ENCODE measurements around the gene NSD1. TPM values are rescaled to one million over a fixed set of nuclear protein-coding genes. Genes with fewer than 3 reads are reported as not detected.

The NSD1 gene
- total RNA-seq, 1 experiment from 2014 or later: 62.2 TPM

- ChIA-PET POLR2A (ENCODE audit: unreplicated experiment) (no interaction called here), CTCF (interaction anchor here (1.6 kb wide), 1 partner anchor 91 kb away, joined by 3 read pairs; no protein-coding TSS in a partner anchor)
- H3K4me2 ChIP-seq: peak overlapping the region; percentile 89; the same call in 1 of the 2 replicates
- no peak overlapping the region for H3K4me3 ChIP-seq
- no peaks in the 10 kb centered on the region for H3K9me2 ChIP-seq (ENCODE audit: insufficient read depth)
- H3K27ac ChIP-seq: no peak overlapping the region
- H3K79me2 ChIP-seq (ENCODE audit: low read depth): no peaks in the 10 kb centered on the region
- no peak for DNase-seq
- no TSS peak for BruUV-seq (replicated peaks)
- intact Hi-C loops (cut with micrococcal nuclease; ENCODE audit: unreplicated experiment): no loop called here
- peaks cover 17% of the 10 kb centered on the region; the same call in 1 of the 2 replicates for H4K20me1 ChIP-seq (ENCODE audit: insufficient read depth)
- H3K36me3 ChIP-seq (ENCODE audit: low read depth): no peaks in the 10 kb centered on the region
- peaks cover 34% of the 10 kb centered on the region; the same call in 1 of the 2 replicates for H3F3A ChIP-seq (ENCODE audit: insufficient read depth, low read depth)
- no peak overlapping the region for H2AFZ ChIP-seq
- no peaks in the 10 kb centered on the region for H3K9me3 ChIP-seq (ENCODE audit: insufficient read depth, low read depth)
- peaks cover 10% of the 10 kb centered on the region; the same call in 1 of the 2 replicates for H3K4me1 ChIP-seq (replicated peaks; ENCODE audit: insufficient read depth)
- TF ChIP-seq EZH2 (IDR thresholded peaks at IDR 0.05; ENCODE audit: low read depth): no peak
- TF ChIP-seq CTCF (conservative IDR thresholded peaks at IDR 0.05): no peak
- H3K27me3 ChIP-seq (ENCODE audit: insufficient read depth, low read depth): no peaks in the 10 kb centered on the region
These were observed 180.1 kb downstream of the NSD1 start for GRCh38 chr5:177313561-177314259.

- H3K27ac ChIP-seq: no peak overlapping the region
- H3F3A ChIP-seq (ENCODE audit: insufficient read depth, low read depth): peaks cover 33% of the 10 kb centered on the region; the same call in 1 of the 2 replicates
- no peak overlapping the region for H2AFZ ChIP-seq
- H3K9me2 ChIP-seq (ENCODE audit: insufficient read depth): no peaks in the 10 kb centered on the region
- TF ChIP-seq EZH2 (IDR thresholded peaks at IDR 0.05; ENCODE audit: low read depth): no peak
- TF ChIP-seq CTCF (conservative IDR thresholded peaks at IDR 0.05): no peak
- peaks cover 10% of the 10 kb centered on the region; the same call in 1 of the 2 replicates for H3K4me1 ChIP-seq (replicated peaks; ENCODE audit: insufficient read depth)
- H3K79me2 ChIP-seq (ENCODE audit: low read depth): no peaks in the 10 kb centered on the region
- CTCF ChIA-PET: no interaction called here
- H3K9me3 ChIP-seq (ENCODE audit: insufficient read depth, low read depth): no peaks in the 10 kb centered on the region
- POLR2A ChIA-PET (ENCODE audit: unreplicated experiment): no interaction called here
- H3K4me3 ChIP-seq: no peak overlapping the region
- H3K27me3 ChIP-seq (ENCODE audit: insufficient read depth, low read depth): no peaks in the 10 kb centered on the region
- BruUV-seq (replicated peaks): no TSS peak
- intact Hi-C loops (cut with micrococcal nuclease; ENCODE audit: unreplicated experiment): no loop called here
- H4K20me1 ChIP-seq (ENCODE audit: insufficient read depth): peaks cover 17% of the 10 kb centered on the region; the same call in 1 of the 2 replicates
- DNase-seq: no peak
- H3K36me3 ChIP-seq (ENCODE audit: low read depth): no peaks in the 10 kb centered on the region
- no peak overlapping the region for H3K4me2 ChIP-seq
These were observed 181.1 kb downstream of the NSD1 start for GRCh38 chr5:177314376-177315342.

DNA sequence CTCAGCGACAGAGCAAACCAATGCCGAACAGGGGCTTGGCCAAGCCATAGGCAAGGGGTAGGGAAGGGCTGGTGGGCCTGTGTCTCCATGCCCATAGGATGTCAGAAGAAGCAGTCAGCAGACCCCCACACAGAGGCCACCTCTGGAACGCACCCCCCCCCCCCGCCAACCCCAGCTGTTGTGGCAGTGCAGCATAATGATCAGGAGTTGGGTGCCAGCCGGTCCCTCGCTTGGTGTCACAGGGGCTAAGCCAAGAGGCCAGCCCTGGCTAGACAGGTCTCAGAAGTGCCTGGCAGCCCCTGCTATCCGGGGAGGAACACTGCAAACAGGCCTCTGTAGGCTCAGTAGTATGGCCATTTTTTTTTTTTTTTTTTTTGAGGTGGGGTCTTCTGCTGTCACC lies 181.8 kb downstream of the NSD1 start:
- H3K9me2 ChIP-seq (ENCODE audit: insufficient read depth): no peaks in the 10 kb centered on the region
- H2AFZ ChIP-seq: no peak overlapping the region
- ChIA-PET POLR2A (ENCODE audit: unreplicated experiment) (interaction anchor here (0.6 kb wide), 1 partner anchor 89 kb away, joined by 4 read pairs; no protein-coding TSS in a partner anchor), CTCF (interaction anchor here (1.2 kb wide), 1 partner anchor 74 kb away, joined by 3 read pairs; no protein-coding TSS in a partner anchor)
- H4K20me1 ChIP-seq (ENCODE audit: insufficient read depth): peaks cover 17% of the 10 kb centered on the region; the same call in 1 of the 2 replicates
- no peak overlapping the region for H3K4me3 ChIP-seq
- peaks cover 10% of the 10 kb centered on the region; the same call in 1 of the 2 replicates for H3K4me1 ChIP-seq (replicated peaks; ENCODE audit: insufficient read depth)
- H3K9me3 ChIP-seq (ENCODE audit: insufficient read depth, low read depth): no peaks in the 10 kb centered on the region
- TF ChIP-seq CTCF (conservative IDR thresholded peaks at IDR 0.05): no peak
- TF ChIP-seq EZH2 (IDR thresholded peaks at IDR 0.05; ENCODE audit: low read depth): no peak
- intact Hi-C loops (cut with micrococcal nuclease; ENCODE audit: unreplicated experiment): no loop called here
- H3K36me3 ChIP-seq (ENCODE audit: low read depth): no peaks in the 10 kb centered on the region
- H3K4me2 ChIP-seq: no peak overlapping the region
- H3K27me3 ChIP-seq (ENCODE audit: insufficient read depth, low read depth): no peaks in the 10 kb centered on the region
- H3K79me2 ChIP-seq (ENCODE audit: low read depth): no peaks in the 10 kb centered on the region
- no TSS peak for BruUV-seq (replicated peaks)
- H3F3A ChIP-seq (ENCODE audit: insufficient read depth, low read depth): peaks cover 27% of the 10 kb centered on the region; the same call in 1 of the 2 replicates
- no peak overlapping the region for H3K27ac ChIP-seq
- DNase-seq: no peak
